ENCODE measurements around the gene NRSN2.

- no peak for TF ChIP-seq POLR2A (IDR thresholded peaks at IDR 0.05)
- TF ChIP-seq, protein P1, sequence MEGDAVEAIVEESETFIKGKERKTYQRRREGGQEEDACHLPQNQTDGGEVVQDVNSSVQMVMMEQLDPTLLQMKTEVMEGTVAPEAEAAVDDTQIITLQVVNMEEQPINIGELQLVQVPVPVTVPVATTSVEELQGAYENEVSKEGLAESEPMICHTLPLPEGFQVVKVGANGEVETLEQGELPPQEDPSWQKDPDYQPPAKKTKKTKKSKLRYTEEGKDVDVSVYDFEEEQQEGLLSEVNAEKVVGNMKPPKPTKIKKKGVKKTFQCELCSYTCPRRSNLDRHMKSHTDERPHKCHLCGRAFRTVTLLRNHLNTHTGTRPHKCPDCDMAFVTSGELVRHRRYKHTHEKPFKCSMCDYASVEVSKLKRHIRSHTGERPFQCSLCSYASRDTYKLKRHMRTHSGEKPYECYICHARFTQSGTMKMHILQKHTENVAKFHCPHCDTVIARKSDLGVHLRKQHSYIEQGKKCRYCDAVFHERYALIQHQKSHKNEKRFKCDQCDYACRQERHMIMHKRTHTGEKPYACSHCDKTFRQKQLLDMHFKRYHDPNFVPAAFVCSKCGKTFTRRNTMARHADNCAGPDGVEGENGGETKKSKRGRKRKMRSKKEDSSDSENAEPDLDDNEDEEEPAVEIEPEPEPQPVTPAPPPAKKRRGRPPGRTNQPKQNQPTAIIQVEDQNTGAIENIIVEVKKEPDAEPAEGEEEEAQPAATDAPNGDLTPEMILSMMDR (IDR thresholded peaks at IDR 0.05): no peak
Measured at GRCh38 chr20:346033-346639, 775 bp upstream of the NRSN2 start.
